IMR-90 (cell line): ENCODE results near the gene TICAM1. TPM values are rescaled to one million over a fixed set of nuclear protein-coding genes. Genes with fewer than 3 reads are reported as not detected.

ENCODE experiments used
- ATAC-seq: fragments of 200-7000 bp; cut with Tn5 transposase; 2 replicates; pipeline ENCODE4 v1.9.1; 2020; ENCODE audit warnings: low read depth, mild to moderate bottlenecking, moderate library complexity
- BruUV-seq: library from RNA; stranded (reverse); fragments of 400-500 nt; replicated peaks from 2 replicates; lab custom pipeline; 2021; lab: Mats Ljungman, UMichigan
- CTCF ChIA-PET: fragments of 300-600 bp; formaldehyde crosslinking; extraction: SDS; loops from one replicate; lab custom pipeline; 2021; ENCODE audit warnings: antibody characterized with exemption; lab: Yijun Ruan, JAX
- POLR2A ChIA-PET: fragments of 300-600 bp; sonication (Branson Sonifier 250); formaldehyde crosslinking; loops from one replicate; lab custom pipeline; 2022; ENCODE audit warnings: antibody characterized with exemption; ENCODE audit not compliant: unreplicated experiment; lab: Charles Lee
- DNase-seq: peaks from one replicate; pipeline ENCODE4 v3.0.0; 2013
- H2AFZ ChIP-seq: replicated peaks from 2 replicates; pipeline ENCODE3; 2013; ENCODE audit warnings: low read length, mild to moderate bottlenecking; ENCODE audit not compliant: poor library complexity
- H2AK5ac ChIP-seq: 2 replicates; pipeline ENCODE4 v1.6.1; 2013; ENCODE audit warnings: low read depth, low read length, inconsistent platforms
- H2AK9ac ChIP-seq: replicated peaks from 2 replicates; pipeline ENCODE3; 2013; ENCODE audit warnings: mild to moderate bottlenecking, low read depth, low read length, moderate library complexity; ENCODE audit not compliant: poor library complexity
- H2BK120ac ChIP-seq: 2 replicates; pipeline ENCODE4 v1.6.1; 2013; ENCODE audit warnings: low read depth, low read length, inconsistent platforms
- H2BK15ac ChIP-seq: 3 replicates; pipeline ENCODE4 v1.6.1; 2013; ENCODE audit warnings: low read depth, low read length, inconsistent platforms
- H2BK20ac ChIP-seq: 2 replicates; pipeline ENCODE4 v1.6.1; 2013; ENCODE audit warnings: low read depth, mild to moderate bottlenecking, inconsistent platforms, low read length, moderate library complexity
- H2BK5ac ChIP-seq: 2 replicates; pipeline ENCODE4 v1.6.1; 2013; ENCODE audit warnings: mild to moderate bottlenecking, low read depth, low read length, inconsistent platforms; ENCODE audit not compliant: poor library complexity, severe bottlenecking
- H3K14ac ChIP-seq: replicated peaks from 2 replicates; pipeline ENCODE4 v1.6.1; 2013; ENCODE audit warnings: low read depth, low read length, inconsistent platforms
- H3K18ac ChIP-seq: 2 replicates; pipeline ENCODE4 v1.6.1; 2013; ENCODE audit warnings: low read depth, low read length, control low read depth
- H3K23ac ChIP-seq: 2 replicates; pipeline ENCODE4 v1.6.1; 2013; ENCODE audit warnings: low read depth, low read length, inconsistent platforms
- H3K27ac ChIP-seq: 2 replicates; pipeline ENCODE4 v1.5.1; 2013; ENCODE audit warnings: mild to moderate bottlenecking, control low read depth, low read length; ENCODE audit not compliant: insufficient read depth
- H3K27me3 ChIP-seq: 2 replicates; pipeline ENCODE4 v1.6.1; 2013; ENCODE audit warnings: low read length; ENCODE audit not compliant: control insufficient read depth, insufficient read depth
- H3K36me3 ChIP-seq: 2 replicates; pipeline ENCODE4 v1.6.1; 2013; ENCODE audit warnings: low read length, mixed read lengths; ENCODE audit not compliant: control insufficient read depth, insufficient read depth
- H3K4ac ChIP-seq: 2 replicates; pipeline ENCODE4 v1.6.1; 2013; ENCODE audit warnings: low read depth, low read length, inconsistent platforms
- H3K4me1 ChIP-seq: 2 replicates; pipeline ENCODE4 v1.6.1; 2013; ENCODE audit warnings: low read length, mixed read lengths; ENCODE audit not compliant: control insufficient read depth, insufficient read depth
- H3K4me2 ChIP-seq: 2 replicates; pipeline ENCODE4 v1.6.1; 2013; ENCODE audit warnings: low read depth, mild to moderate bottlenecking, control low read depth, low read length, moderate library complexity
- H3K4me3 ChIP-seq: 2 replicates; pipeline ENCODE4 v1.5.1; 2013; ENCODE audit warnings: low read depth, mild to moderate bottlenecking, control low read depth, low read length, moderate library complexity; ENCODE audit not compliant: insufficient read depth
- H3K56ac ChIP-seq: 2 replicates; pipeline ENCODE4 v1.6.1; 2013; ENCODE audit warnings: low read length, inconsistent platforms; ENCODE audit not compliant: insufficient read depth; ENCODE audit errors: extremely low read depth
- H3K79me1 ChIP-seq, 2 experiments: 2 replicates each; pipeline ENCODE4 v1.6.1; 2013; ENCODE audit warnings: low read length in 2 of 2, inconsistent platforms in 1 of 2, low read depth in 1 of 2
- H3K9ac ChIP-seq: 2 replicates; pipeline ENCODE4 v1.6.1; 2013; ENCODE audit warnings: low read depth, low read length, control low read depth
- H3K9me1 ChIP-seq: 2 replicates; pipeline ENCODE4 v1.6.1; 2013; ENCODE audit warnings: low read length, inconsistent platforms; ENCODE audit not compliant: insufficient read depth
- H3K9me3 ChIP-seq: 2 replicates; pipeline ENCODE4 v1.6.1; 2013; ENCODE audit warnings: low read length; ENCODE audit not compliant: control insufficient read depth, insufficient read depth
- H4K20me1 ChIP-seq: 2 replicates; pipeline ENCODE4 v1.6.1; 2013; ENCODE audit warnings: low read length, inconsistent platforms; ENCODE audit not compliant: insufficient read depth
- H4K5ac ChIP-seq: 2 replicates; pipeline ENCODE4 v1.6.1; 2013; ENCODE audit warnings: mild to moderate bottlenecking, low read depth, low read length, control low read depth
- H4K8ac ChIP-seq, 2 experiments: 2 replicates each; pipeline ENCODE4 v1.6.1; 2013; ENCODE audit warnings: low read depth in 2 of 2, low read length in 2 of 2, control low read depth in 1 of 2, inconsistent platforms in 1 of 2
- H4K91ac ChIP-seq: 2 replicates; pipeline ENCODE4 v1.6.1; 2013; ENCODE audit warnings: low read depth, low read length, inconsistent platforms; ENCODE audit not compliant: insufficient read depth
- BHLHE40 ChIP-seq: fragments of 150-350 bp; IDR thresholded peaks from 2 replicates; pipeline ENCODE4 v1.6.1; 2016; ENCODE audit warnings: mild to moderate bottlenecking, low read depth, low read length
- FOS ChIP-seq: fragments of 150-350 bp; IDR thresholded peaks from 2 replicates; pipeline ENCODE4 v1.6.1; 2016; ENCODE audit warnings: low read depth, low read length
- MAFK ChIP-seq: IDR thresholded peaks from 2 replicates; pipeline ENCODE4 v1.6.1; 2012; ENCODE audit warnings: low read depth, low read length, improper control_type of control experiment
- MAZ ChIP-seq: IDR thresholded peaks from 2 replicates; pipeline ENCODE4 v1.6.1; 2012; ENCODE audit warnings: low read depth, mild to moderate bottlenecking, low read length, improper control_type of control experiment, moderate library complexity, borderline replicate concordance
- MXI1 ChIP-seq: IDR thresholded peaks from 2 replicates; pipeline ENCODE4 v1.6.1; 2012; ENCODE audit warnings: low read depth, mild to moderate bottlenecking, low read length, moderate library complexity, borderline replicate concordance
- NFE2L2 ChIP-seq: fragments of 150-350 bp; IDR thresholded peaks from 2 replicates; pipeline ENCODE4 v1.6.1; 2016; ENCODE audit warnings: low read depth, mild to moderate bottlenecking, low read length
- RAD21 ChIP-seq: IDR thresholded peaks from 2 replicates; pipeline ENCODE4 v1.6.1; 2012; ENCODE audit warnings: low read length, improper control_type of control experiment
- RCOR1 ChIP-seq: IDR thresholded peaks from 2 replicates; pipeline ENCODE4 v1.6.1; 2012; ENCODE audit warnings: mild to moderate bottlenecking, low read length, improper control_type of control experiment; ENCODE audit not compliant: insufficient replicate concordance
- RFX5 ChIP-seq: IDR thresholded peaks from 2 replicates; pipeline ENCODE4 v1.8.0; 2012; ENCODE audit warnings: low read depth, mild to moderate bottlenecking, low read length, moderate library complexity
- WGBS, 2 experiments: methylation state at CpG; one replicate each; pipeline versions ENCODE4 v1.1.5 to v1.1.7; 2013; ENCODE audit warnings: missing lambda C conversion rate in 2 of 2; ENCODE audit not compliant: insufficient read length in 1 of 2; ENCODE audit errors: extremely low coverage in 2 of 2; 5-methylcytosine and 5-hydroxymethylcytosine counted together
- dilution Hi-C: fragments of 300-500 bp; cut with HindIII; formaldehyde crosslinking; loops from one replicate; pipeline ENCODE4 v1.14.3; 2018; ENCODE audit warnings: low sequenced_read_pairs; ENCODE audit not compliant: unreplicated experiment
- in situ Hi-C: fragments of 300-500 bp; cut with MboI; formaldehyde crosslinking; loops from 3 replicates; pipeline ENCODE4 v1.14.3; 2019; ENCODE audit warnings: low sequenced_read_pairs, inconsistent platforms, mixed read lengths
- intact Hi-C: fragments of 100-400 bp; cut with micrococcal nuclease; formaldehyde crosslinking; loops from 2 replicates; pipeline ENCODE4 v1.10.0; 2022
- polyA plus RNA-seq, 3 experiments: library from polyadenylated mRNA; depleted of rRNA; stranded (reverse); fragments of >200 nt; gene quantifications; 2 replicates each; pipeline ENCODE4 v1.2.3, GENCODE V29; 2012; ENCODE audit warnings: low replicate concordance in 1 of 3
- total RNA-seq: library from RNA; depleted of rRNA; stranded (reverse); fragments of >200 nt; gene quantifications from 2 replicates; pipeline ENCODE4 v1.2.3, GENCODE V29; 2012
- TF ChIP-seq, protein P1 (sequence below): fragments of 150-350 bp; IDR thresholded peaks from 2 replicates; pipeline ENCODE4 v1.6.1; 2016; ENCODE audit warnings: low read depth, mild to moderate bottlenecking, low read length, moderate library complexity, borderline replicate concordance

Gene TICAM1
- total and polyA plus RNA-seq, 2 of the 4 experiments (the other 2 are of a cell fraction), result 0.90 to 9.2 TPM

DNA sequence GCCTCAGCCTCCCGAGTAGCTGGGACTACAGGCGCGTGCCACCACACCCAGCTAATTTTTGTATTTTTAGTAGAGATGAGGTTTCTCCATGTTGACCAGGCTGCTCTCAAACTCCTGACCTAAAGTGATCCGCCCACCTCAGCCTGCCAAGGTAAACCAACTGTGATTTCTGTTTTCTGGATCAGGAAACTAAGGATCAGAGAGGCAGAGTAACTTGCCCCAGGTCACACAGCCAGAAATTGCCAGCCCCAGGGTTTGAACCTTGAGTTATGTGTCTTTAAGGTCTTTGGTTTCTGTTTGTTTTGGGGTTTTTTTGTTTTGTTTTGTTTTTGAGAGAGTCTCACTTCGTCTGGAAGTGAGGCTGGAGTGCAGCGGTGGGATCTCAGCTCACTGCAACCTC, 40.2 kb upstream of the TICAM1 start:
- Histone ChIP-seq H3K56ac (no peak overlapping the region), H3K9ac (no peak overlapping the region), H3K4me3 (no peak overlapping the region), H3K4ac (peak overlapping the region; percentile 7; the same call in 1 of the 2 replicates), H4K8ac (peak overlapping the region in 1 of 2 experiments; percentile 6; a peak in 1 of 4 replicates), H2BK20ac (peak overlapping the region; percentile 22; the same call in 1 of the 2 replicates), H3K4me2 (no peak overlapping the region), H3K14ac (no peak overlapping the region), H2BK5ac (no peak overlapping the region), H3K18ac (no peak overlapping the region), H2AFZ (no peak overlapping the region), H3K4me1 (no peaks in the 10 kb centered on the region), H4K5ac (no peak overlapping the region), H3K9me3 (no peaks in the 10 kb centered on the region), H4K20me1 (peaks cover 2% of the 10 kb centered on the region), H4K91ac (no peak overlapping the region; the same call in 1 of the 2 replicates), H2AK9ac (peak overlapping the region; percentile 52), H3K9me1 (no peaks in the 10 kb centered on the region), H3K36me3 (no peaks in the 10 kb centered on the region), H3K27ac (no peak overlapping the region), H2AK5ac (peak overlapping the region; percentile 86), H3K79me1 (peaks cover 1 to 19% of the 10 kb centered on the region in 2 experiments; a peak in 3 of 4 replicates), H3K23ac (no peak overlapping the region), H2BK15ac (peak overlapping the region; percentile 73; the same call in 2 of the 3 replicates), H2BK120ac (peak overlapping the region; percentile 42), H3K27me3 (no peaks in the 10 kb centered on the region)
- no TSS peak for BruUV-seq
- no CpG with 5 or more reads among the region's 6 CpGs for WGBS, 2 experiments
- ChIA-PET POLR2A (no interaction called here), CTCF (interaction anchor here (0.7 kb wide), 1 partner anchor 40 kb away, joined by 5 read pairs; no protein-coding TSS in a partner anchor)
- intact Hi-C loops (loop anchor here (1.0 kb wide), 2 partner anchors 40 to 160 kb away; no protein-coding TSS in a partner anchor), dilution Hi-C loops (no loop called here), in situ Hi-C loops (loop anchor here (5.0 kb wide), 2 partner anchors 41 to 161 kb away; no protein-coding TSS in a partner anchor)
- DNase-seq, result no peak
- no peak for ATAC-seq
- TF ChIP-seq MAFK, result no peak
- no peak for TF ChIP-seq NFE2L2
- TF ChIP-seq, protein P1, sequence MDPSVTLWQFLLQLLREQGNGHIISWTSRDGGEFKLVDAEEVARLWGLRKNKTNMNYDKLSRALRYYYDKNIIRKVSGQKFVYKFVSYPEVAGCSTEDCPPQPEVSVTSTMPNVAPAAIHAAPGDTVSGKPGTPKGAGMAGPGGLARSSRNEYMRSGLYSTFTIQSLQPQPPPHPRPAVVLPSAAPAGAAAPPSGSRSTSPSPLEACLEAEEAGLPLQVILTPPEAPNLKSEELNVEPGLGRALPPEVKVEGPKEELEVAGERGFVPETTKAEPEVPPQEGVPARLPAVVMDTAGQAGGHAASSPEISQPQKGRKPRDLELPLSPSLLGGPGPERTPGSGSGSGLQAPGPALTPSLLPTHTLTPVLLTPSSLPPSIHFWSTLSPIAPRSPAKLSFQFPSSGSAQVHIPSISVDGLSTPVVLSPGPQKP, result no peak
- TF ChIP-seq MAZ, result no peak
- no peak for TF ChIP-seq RCOR1
- no peak for TF ChIP-seq MXI1
- no peak for TF ChIP-seq RAD21
- no peak for TF ChIP-seq BHLHE40
- TF ChIP-seq RFX5, result no peak
- no peak for TF ChIP-seq FOS
